ENCODE data around the gene MAPKBP1.

DNA sequence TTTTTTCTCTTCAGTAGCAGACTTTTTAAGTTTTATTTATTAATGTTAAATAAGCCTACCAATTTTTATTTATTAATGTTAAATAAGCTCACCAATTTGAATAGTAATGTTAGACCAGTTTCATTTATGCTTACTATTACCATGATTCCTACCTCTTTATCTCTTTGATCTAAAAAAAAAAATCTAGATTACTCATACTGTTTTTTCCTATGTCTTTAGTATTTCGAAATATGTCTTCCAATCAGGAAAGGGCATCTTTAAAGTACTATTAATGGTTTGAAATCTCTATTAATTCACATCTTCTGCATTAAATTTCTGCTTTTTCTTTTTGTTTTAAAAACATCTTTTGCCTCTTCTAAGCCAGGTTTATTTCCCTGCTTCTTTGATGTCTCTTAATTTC is 27.5 kb upstream of the MAPKBP1 start:
- TF ChIP-seq, protein P1, sequence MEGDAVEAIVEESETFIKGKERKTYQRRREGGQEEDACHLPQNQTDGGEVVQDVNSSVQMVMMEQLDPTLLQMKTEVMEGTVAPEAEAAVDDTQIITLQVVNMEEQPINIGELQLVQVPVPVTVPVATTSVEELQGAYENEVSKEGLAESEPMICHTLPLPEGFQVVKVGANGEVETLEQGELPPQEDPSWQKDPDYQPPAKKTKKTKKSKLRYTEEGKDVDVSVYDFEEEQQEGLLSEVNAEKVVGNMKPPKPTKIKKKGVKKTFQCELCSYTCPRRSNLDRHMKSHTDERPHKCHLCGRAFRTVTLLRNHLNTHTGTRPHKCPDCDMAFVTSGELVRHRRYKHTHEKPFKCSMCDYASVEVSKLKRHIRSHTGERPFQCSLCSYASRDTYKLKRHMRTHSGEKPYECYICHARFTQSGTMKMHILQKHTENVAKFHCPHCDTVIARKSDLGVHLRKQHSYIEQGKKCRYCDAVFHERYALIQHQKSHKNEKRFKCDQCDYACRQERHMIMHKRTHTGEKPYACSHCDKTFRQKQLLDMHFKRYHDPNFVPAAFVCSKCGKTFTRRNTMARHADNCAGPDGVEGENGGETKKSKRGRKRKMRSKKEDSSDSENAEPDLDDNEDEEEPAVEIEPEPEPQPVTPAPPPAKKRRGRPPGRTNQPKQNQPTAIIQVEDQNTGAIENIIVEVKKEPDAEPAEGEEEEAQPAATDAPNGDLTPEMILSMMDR (conservative IDR thresholded peaks at IDR 0.05; ENCODE audit: low read length), result no peak
- no peak for TF ChIP-seq EZH2phosphoT487 (IDR thresholded peaks at IDR 0.05; ENCODE audit: borderline replicate concordance, low read depth, low read length)
